Small intestine (tissue), 7 donors: ENCODE results near the gene GAP43. TPM values are rescaled to one million over a fixed set of nuclear protein-coding genes. Genes with fewer than 3 reads are reported as not detected.

Experiments
- DNase-seq, 2 donors: peaks; one replicate each; pipeline versions ENCODE4 v3.0.0 to v3.0.0-alpha.2; 2013
- FAIRE-seq: peaks from 2 replicates; lab custom pipeline; 2012; peaks lifted over from hg19 to GRCh38; lab: Jason Lieb, UNC
- H3K27ac ChIP-seq, 3 donors: one replicate each; pipeline ENCODE4 v1.5.1; 2013; ENCODE audit warnings: low read length in 2 of 3, mild to moderate bottlenecking in 2 of 3, control low read depth in 1 of 3, inconsistent platforms in 1 of 3, low read depth in 1 of 3, moderate library complexity in 1 of 3
- H3K27me3 ChIP-seq, 3 donors: one replicate each; pipeline ENCODE4 v1.6.1; 2013; ENCODE audit warnings: low read length in 3 of 3, inconsistent platforms in 1 of 3; ENCODE audit not compliant: control insufficient read depth in 3 of 3, insufficient read depth in 3 of 3
- H3K36me3 ChIP-seq, 3 donors: one replicate each; pipeline ENCODE4 v1.6.1; 2013; ENCODE audit warnings: low read length in 3 of 3, inconsistent platforms in 1 of 3, low read depth in 1 of 3, mild to moderate bottlenecking in 1 of 3, moderate library complexity in 1 of 3; ENCODE audit not compliant: control insufficient read depth in 3 of 3, insufficient read depth in 2 of 3
- H3K4me1 ChIP-seq, 3 donors: one replicate each; pipeline ENCODE4 v1.6.1; 2013; ENCODE audit warnings: low read length in 2 of 3, inconsistent platforms in 1 of 3, low read depth in 1 of 3, mild to moderate bottlenecking in 1 of 3, moderate library complexity in 1 of 3; ENCODE audit not compliant: control insufficient read depth in 3 of 3, insufficient read depth in 2 of 3
- H3K4me3 ChIP-seq, 3 donors: one replicate each; pipeline ENCODE4 v1.5.1; 2013; ENCODE audit warnings: low read length in 3 of 3, control low read depth in 1 of 3, inconsistent platforms in 1 of 3, low read depth in 1 of 3, mild to moderate bottlenecking in 1 of 3, moderate library complexity in 1 of 3
- H3K9me3 ChIP-seq, 2 donors: one replicate each; pipeline ENCODE4 v1.6.1; 2013; ENCODE audit warnings: low read depth in 1 of 2, low read length in 1 of 2; ENCODE audit not compliant: control insufficient read depth in 2 of 2, insufficient read depth in 1 of 2
- WGBS, 3 donors: extraction: QIAGEN DNeasy Blood & Tissue Kit; methylation state at CpG; one replicate each; pipeline ENCODE4 v1.1.7; 2013; 5-methylcytosine and 5-hydroxymethylcytosine counted together
- polyA plus RNA-seq, 4 donors: library from polyadenylated mRNA; stranded (reverse) in 3 of 4; unstranded in 1 of 4; fragments of 200-250 nt in 3 of 4; fragments of 120-200 nt in 1 of 4; gene quantifications; one replicate each; pipeline versions ENCODE4 v1.2.1 to v1.2.3, GENCODE V29; 2013
- donor health status: healthy with polysubstance abuse.
- donor health status: control.
- donor health status: control.
- donor health status: Bipolar disorder and iron deficiency.
- donor health status: healthy.

Gene GAP43
- polyA plus RNA-seq, 4 donors: 0.54 to 22.3 (median 2.1) TPM; not detected in 1

- peaks cover 0 to 2% (median 0%) of the 10 kb centered on the region in 3 donors for H3K27me3 ChIP-seq
- FAIRE-seq: no peak
- no peaks in the 10 kb centered on the region for H3K36me3 ChIP-seq
- H3K27ac ChIP-seq: no peak overlapping the region
- H3K4me1 ChIP-seq: no peaks in the 10 kb centered on the region
- no peaks in the 10 kb centered on the region for H3K9me3 ChIP-seq
- no peak overlapping the region for H3K4me3 ChIP-seq
- DNase-seq: no peak
- WGBS, 3 donors: 85 to 91% (median 86%) methylated on average over 5 of the region's 5 CpGs
Measured at GRCh38 chr3:115689928-115690327, 66.6 kb downstream of the GAP43 start.

- FAIRE-seq (no peak), DNase-seq (no peak)
- H3K9me3 ChIP-seq: no peaks in the 10 kb centered on the region
- peaks cover 0 to 2% (median 0%) of the 10 kb centered on the region in 3 donors for H3K27me3 ChIP-seq
- no peaks in the 10 kb centered on the region for H3K4me1 ChIP-seq
- no peaks in the 10 kb centered on the region for H3K36me3 ChIP-seq
- 82 to 89% (median 88%) methylated on average over 4 of the region's 4 CpGs for WGBS, 3 donors
- H3K4me3 ChIP-seq: no peak overlapping the region
- no peak overlapping the region for H3K27ac ChIP-seq
Measured at GRCh38 chr3:115691964-115692363, 68.7 kb downstream of the GAP43 start.

- WGBS, 3 donors: 22 to 24% (median 24%) methylated on average over 8 of the region's 8 CpGs
- H3K27ac ChIP-seq: no peak overlapping the region
- H3K36me3 ChIP-seq: no peaks in the 10 kb centered on the region
- H3K4me3 ChIP-seq: no peak overlapping the region
- H3K27me3 ChIP-seq: peaks cover 0 to 2% (median 0%) of the 10 kb centered on the region in 3 donors
- no peaks in the 10 kb centered on the region for H3K4me1 ChIP-seq
- H3K9me3 ChIP-seq: no peaks in the 10 kb centered on the region
- peak; percentile 82 to 83 for DNase-seq
- FAIRE-seq: no peak
Measured at GRCh38 chr3:115692887-115693524, 69.7 kb downstream of the GAP43 start.

GRCh38 chr3:115693868-115694267 lies 70.6 kb downstream of the GAP43 start:
- no peak for FAIRE-seq
- H3K27ac ChIP-seq: no peak overlapping the region
- WGBS, 3 donors: 77 to 81% (median 78%) methylated on average over 9 of the region's 9 CpGs
- no peaks in the 10 kb centered on the region for H3K9me3 ChIP-seq
- H3K4me1 ChIP-seq: no peaks in the 10 kb centered on the region
- H3K36me3 ChIP-seq: no peaks in the 10 kb centered on the region
- no peak overlapping the region for H3K4me3 ChIP-seq
- no peak for DNase-seq
- peaks cover 0 to 2% (median 0%) of the 10 kb centered on the region in 3 donors for H3K27me3 ChIP-seq

GRCh38 chr3:115695090-115695489 lies 71.8 kb downstream of the GAP43 start:
- Histone ChIP-seq H3K4me3 (no peak overlapping the region), H3K9me3 (no peaks in the 10 kb centered on the region)
- no peak for FAIRE-seq

GRCh38 chr3:115697263-115698053 lies 74.1 kb downstream of the GAP43 start:
- H3K4me1 ChIP-seq: no peaks in the 10 kb centered on the region
- no peak overlapping the region for H3K4me3 ChIP-seq
- H3K27me3 ChIP-seq: no peaks in the 10 kb centered on the region
- no peaks in the 10 kb centered on the region for H3K36me3 ChIP-seq
- WGBS, 3 donors: 86 to 92% (median 91%) methylated on average over 7 of the region's 7 CpGs
- H3K27ac ChIP-seq: no peak overlapping the region
- no peak for FAIRE-seq
- DNase-seq: no peak
- no peaks in the 10 kb centered on the region for H3K9me3 ChIP-seq

More at GRCh38 chr3:115695090-115695489, 71.8 kb downstream of the GAP43 start:
- Histone ChIP-seq H3K36me3 (no peaks in the 10 kb centered on the region), H3K4me1 (no peaks in the 10 kb centered on the region), H3K27ac (no peak overlapping the region), H3K27me3 (no peaks in the 10 kb centered on the region)
- no peak for DNase-seq

GRCh38 chr3:115698851-115699591 lies 75.7 kb downstream of the GAP43 start:
- Histone ChIP-seq H3K27me3 (no peaks in the 10 kb centered on the region), H3K27ac (no peak overlapping the region), H3K4me1 (no peaks in the 10 kb centered on the region), H3K4me3 (no peak overlapping the region), H3K9me3 (no peaks in the 10 kb centered on the region), H3K36me3 (no peaks in the 10 kb centered on the region)
- FAIRE-seq (no peak), DNase-seq (no peak)
- WGBS, 3 donors: 52 to 62% (median 57%) methylated on average over 8 of the region's 8 CpGs

GRCh38 chr3:115699706-115700105 lies 76.4 kb downstream of the GAP43 start:
- H3K4me1 ChIP-seq: no peaks in the 10 kb centered on the region
- no peak overlapping the region for H3K4me3 ChIP-seq
- no peaks in the 10 kb centered on the region for H3K36me3 ChIP-seq
- no peaks in the 10 kb centered on the region for H3K27me3 ChIP-seq
- no peak overlapping the region for H3K27ac ChIP-seq
- no peak for DNase-seq
- no peaks in the 10 kb centered on the region for H3K9me3 ChIP-seq
- FAIRE-seq: no peak
